SHP77 treated with DMSO at 0.1 percent for 48 hours (cell line): ENCODE measurements around the gene MRPL1.
"Not testable (repeated sequence)": the region's sequence is repeated elsewhere in the genome, so short reads cannot be mapped to it uniquely, and the experiment has no call there.

Source experiments
- DNase-seq: peaks from one replicate; lab custom pipeline; 2025; lab: John Stamatoyannopoulos, UW

The MRPL1 gene

DNA sequence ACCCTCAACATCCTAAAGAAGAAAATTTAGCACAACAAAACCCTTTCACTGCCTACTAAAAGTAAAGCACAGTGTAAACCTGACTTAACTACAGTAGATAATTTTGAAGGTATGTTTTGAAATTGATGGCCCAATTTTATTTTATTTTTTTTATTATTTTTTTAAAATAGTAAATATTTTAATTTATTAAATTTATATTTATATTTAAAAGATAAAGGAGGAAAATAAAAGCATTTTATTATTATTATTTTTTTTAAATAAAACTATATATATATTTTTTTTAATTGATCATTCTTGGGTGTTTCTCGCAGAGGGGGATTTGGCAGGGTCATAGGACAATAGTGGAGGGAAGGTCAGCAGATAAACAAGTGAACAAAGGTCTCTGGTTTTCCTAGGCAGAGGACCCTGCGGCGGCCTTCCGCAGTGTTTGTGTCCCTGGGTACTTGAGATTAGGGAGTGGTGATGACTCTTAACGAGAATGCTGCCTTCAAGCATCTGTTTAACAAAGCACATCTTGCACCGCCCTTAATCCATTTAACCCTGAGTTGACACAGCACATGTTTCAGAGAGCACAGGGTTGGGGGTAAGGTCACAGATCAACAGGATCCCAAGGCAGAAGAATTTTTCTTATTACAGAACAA is 120.4 kb downstream of the MRPL1 start:
- DNase-seq = not testable (repeated sequence)

DNA sequence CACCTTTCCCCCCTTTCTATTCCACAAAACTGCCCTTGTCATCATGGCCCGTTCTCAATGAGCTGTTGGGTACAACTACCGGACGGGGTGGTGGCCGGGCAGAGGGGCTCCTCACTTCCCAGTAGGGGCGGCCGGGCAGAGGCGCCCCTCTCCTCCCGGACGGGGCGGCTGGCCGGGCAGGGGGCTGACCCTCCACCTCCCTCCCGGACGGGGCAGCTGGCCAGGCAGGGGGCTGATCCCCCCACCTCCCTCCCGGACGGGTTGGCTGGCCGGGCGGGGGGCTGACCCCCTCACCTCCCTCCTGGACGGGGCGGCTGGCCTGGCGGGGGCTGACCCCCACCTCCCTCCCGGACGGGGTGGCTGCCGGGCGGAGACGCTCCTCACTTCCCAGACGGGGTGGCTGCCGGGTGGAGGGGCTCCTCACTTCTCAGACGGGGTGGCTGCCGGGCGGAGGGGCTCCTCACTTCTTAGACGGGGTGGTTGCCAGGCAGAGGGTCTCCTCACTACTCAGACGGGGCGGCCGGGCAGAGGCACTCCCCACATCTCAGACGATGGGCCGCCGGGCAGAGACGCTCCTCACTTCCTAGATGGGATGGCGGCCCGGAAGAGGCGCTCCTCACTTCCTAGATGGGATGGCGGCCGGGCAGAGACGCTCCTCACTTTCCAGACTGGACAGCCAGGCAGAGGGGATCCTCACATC is 121.1 kb downstream of the MRPL1 start:
- DNase-seq = not testable (repeated sequence)

DNA sequence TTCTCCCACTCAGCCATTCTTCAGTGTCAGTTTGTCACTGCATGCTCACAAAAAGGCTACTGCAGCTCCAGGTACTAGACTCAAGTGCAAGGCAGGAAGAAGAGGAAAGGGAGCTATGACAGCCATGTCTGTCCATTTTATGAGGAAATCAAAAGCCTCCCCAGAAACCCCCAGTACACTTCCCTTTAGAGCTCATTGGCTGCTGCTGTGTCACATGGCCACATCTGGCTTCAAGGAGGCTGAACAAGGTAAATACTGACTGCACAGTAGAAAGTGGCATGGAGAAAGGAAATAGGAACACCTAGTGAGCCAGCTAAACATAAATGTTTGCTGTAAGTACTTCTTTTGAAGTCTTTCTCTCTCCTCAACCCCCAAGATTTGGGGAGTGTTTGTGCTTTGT is 127.3 kb downstream of the MRPL1 start:
- DNase-seq = no peak

- no peak for DNase-seq
Observed at GRCh38 chr4:77990456-77990855, 127.8 kb downstream of the MRPL1 start.

- no peak for DNase-seq
Observed at GRCh38 chr4:77990904-77991358, 128.3 kb downstream of the MRPL1 start.

GRCh38 chr4:77992581-77992980 is 130.0 kb downstream of the MRPL1 start:
- no peak for DNase-seq

DNA sequence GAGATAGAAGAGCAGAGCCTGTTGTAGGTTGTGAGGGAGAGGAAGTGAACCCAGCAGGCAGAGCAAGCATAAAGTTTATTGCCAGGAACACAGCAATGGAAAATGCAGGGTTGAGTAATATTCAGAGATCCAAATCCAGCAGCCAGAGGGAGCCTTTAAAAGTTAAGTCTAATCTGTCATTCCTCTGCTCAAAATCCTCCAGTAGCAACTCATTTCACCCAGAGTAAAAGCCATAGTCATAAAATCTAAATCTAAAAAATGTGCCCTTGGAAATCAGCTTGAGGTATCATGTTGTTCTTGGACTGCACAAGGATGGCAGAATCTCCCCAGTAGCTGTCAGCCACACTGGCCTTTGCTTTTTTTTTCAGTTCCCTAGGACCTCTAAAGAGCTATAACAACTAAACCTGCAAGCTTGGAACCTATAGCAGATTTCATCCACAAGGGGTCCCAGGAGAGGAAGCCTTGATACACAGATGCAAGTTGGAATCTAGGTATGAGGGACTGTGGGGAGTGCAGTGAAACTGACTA is 131.6 kb downstream of the MRPL1 start:
- no peak for DNase-seq

- no peak for DNase-seq
Observed at GRCh38 chr4:77996076-77996475, 133.4 kb downstream of the MRPL1 start.

DNA sequence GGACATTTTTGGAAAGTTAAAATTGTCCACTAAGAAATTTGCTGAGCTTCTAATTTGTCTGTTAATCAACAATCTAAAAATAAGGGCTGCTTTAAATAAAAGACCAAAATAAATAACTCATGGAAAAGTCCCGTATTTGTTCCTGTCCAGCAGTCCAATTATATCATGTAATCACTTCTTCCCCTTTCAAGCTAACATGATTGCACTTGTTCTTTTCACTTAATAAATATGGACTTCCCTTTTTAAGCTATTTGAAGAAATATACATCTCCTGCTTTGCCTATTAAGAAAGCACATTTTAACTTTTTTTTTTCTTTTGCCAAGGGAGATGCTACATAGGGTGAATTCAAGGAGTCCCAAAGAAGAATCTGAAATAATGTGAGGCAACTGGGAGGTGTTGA is 138.9 kb downstream of the MRPL1 start:
- DNase-seq = no peak

- no peak for DNase-seq
Observed at GRCh38 chr4:78002260-78002659, 139.6 kb downstream of the MRPL1 start.
